WERI-Rb-1 (cell line): ENCODE results near the gene ARRDC3.
A peak's percentile ranks its signal among the peaks of the same experiment; 100 is the strongest.
"Not testable (repeated sequence)": the region's sequence is repeated elsewhere in the genome, so short reads cannot be mapped to it uniquely, and the experiment has no call there.

ENCODE experiments used
- DNase-seq: peaks from one replicate; pipeline ENCODE4 v3.0.0-alpha.2; 2020
- H3K27ac ChIP-seq: fragments of 250-450 bp; sonication (Bioruptor Pico); 2 replicates; pipeline ENCODE4 v1.5.1; 2020; ENCODE audit warnings: mild to moderate bottlenecking, moderate library complexity
- H3K27me3 ChIP-seq: fragments of 250-450 bp; sonication (Bioruptor Pico); 2 replicates; pipeline ENCODE4 v1.5.1; 2021; ENCODE audit warnings: mild to moderate bottlenecking, low read depth, moderate library complexity; ENCODE audit not compliant: insufficient read depth, severe bottlenecking
- H3K36me3 ChIP-seq: fragments of 250-450 bp; sonication (Bioruptor Pico); 2 replicates; pipeline ENCODE4 v1.5.1; 2020; ENCODE audit warnings: mild to moderate bottlenecking, moderate library complexity
- H3K4me3 ChIP-seq: 2 replicates; pipeline ENCODE4 v1.5.1; 2011; ENCODE audit warnings: low read depth, mild to moderate bottlenecking, control low read depth, low read length
- H3K9me3 ChIP-seq: fragments of 250-450 bp; sonication (Bioruptor Pico); 2 replicates; pipeline ENCODE4 v1.5.1; 2021; ENCODE audit warnings: mild to moderate bottlenecking, moderate library complexity; ENCODE audit not compliant: severe bottlenecking
- CTCF ChIP-seq: IDR thresholded peaks from 2 replicates; pipeline ENCODE4 v1.5.1; 2011; ENCODE audit warnings: low read depth, mild to moderate bottlenecking, control low read depth, inconsistent platforms, low read length

The ARRDC3 gene

GRCh38 chr5:91390268-91390667 is 7.2 kb upstream of the ARRDC3 start:
- no peaks in the 10 kb centered on the region for H3K27me3 ChIP-seq
- DNase-seq = no peak
- no peak overlapping the region for H3K4me3 ChIP-seq
- H3K9me3 ChIP-seq = no peaks in the 10 kb centered on the region
- TF ChIP-seq CTCF = no peak
- H3K27ac ChIP-seq = no peak overlapping the region
- no peaks in the 10 kb centered on the region for H3K36me3 ChIP-seq

GRCh38 chr5:91389555-91389954 is 6.4 kb upstream of the ARRDC3 start:
- not testable (repeated sequence) for H3K27ac ChIP-seq, H3K36me3 ChIP-seq, H3K4me3 ChIP-seq, H3K27me3 ChIP-seq, DNase-seq, H3K9me3 ChIP-seq

- TF ChIP-seq CTCF = no peak
- Histone ChIP-seq H3K4me3 (no peak overlapping the region), H3K9me3 (no peaks in the 10 kb centered on the region), H3K27ac (no peak overlapping the region), H3K27me3 (no peaks in the 10 kb centered on the region), H3K36me3 (no peaks in the 10 kb centered on the region)
- no peak for DNase-seq
Observed at GRCh38 chr5:91388362-91388761, 5.2 kb upstream of the ARRDC3 start.

- no peak for TF ChIP-seq CTCF
- H3K36me3 ChIP-seq = peaks cover 9% of the 10 kb centered on the region
- no peaks in the 10 kb centered on the region for H3K9me3 ChIP-seq
- no peak overlapping the region for H3K4me3 ChIP-seq
- no peaks in the 10 kb centered on the region for H3K27me3 ChIP-seq
- DNase-seq = no peak
- H3K27ac ChIP-seq = no peak overlapping the region
Observed at GRCh38 chr5:91386120-91386519, 3.0 kb upstream of the ARRDC3 start.

GRCh38 chr5:91385596-91385995 is 2.5 kb upstream of the ARRDC3 start:
- not testable (repeated sequence) for H3K4me3 ChIP-seq, H3K9me3 ChIP-seq, H3K27ac ChIP-seq, DNase-seq, H3K27me3 ChIP-seq
- H3K36me3 ChIP-seq = peaks cover 13% of the 10 kb centered on the region

- TF ChIP-seq CTCF = peak; percentile 55
- peak overlapping the region; percentile 98 for H3K27ac ChIP-seq
- H3K4me3 ChIP-seq = peak overlapping the region; percentile 75
Observed at GRCh38 chr5:91384671-91385430, 1.7 kb upstream of the ARRDC3 start.

GRCh38 chr5:91383956-91384300 is 811 bp upstream of the ARRDC3 start:
- Histone ChIP-seq H3K27ac (peak overlapping the region; percentile 98), H3K27me3 (no peaks in the 10 kb centered on the region), H3K36me3 (peaks cover 16% of the 10 kb centered on the region), H3K4me3 (peak overlapping the region; percentile 75), H3K9me3 (no peaks in the 10 kb centered on the region)
- DNase-seq = peak; percentile 25
- no peak for TF ChIP-seq CTCF

More at GRCh38 chr5:91384671-91385430, 1.7 kb upstream of the ARRDC3 start:
- Histone ChIP-seq H3K27me3 (no peaks in the 10 kb centered on the region), H3K36me3 (peaks cover 16% of the 10 kb centered on the region), H3K9me3 (no peaks in the 10 kb centered on the region)
- peak; percentile 61 for DNase-seq
